ENCODE results near the gene SPC24. TPM values are rescaled to one million over a fixed set of nuclear protein-coding genes. Genes with fewer than 3 reads are reported as not detected.

SPC24 gene
- total and polyA plus RNA-seq, 9 of the 15 experiments (the other 6 are each of a cell fraction or from before 2014, with no cell fraction given), result 18.2 to 154 (median 60.9) TPM

DNA sequence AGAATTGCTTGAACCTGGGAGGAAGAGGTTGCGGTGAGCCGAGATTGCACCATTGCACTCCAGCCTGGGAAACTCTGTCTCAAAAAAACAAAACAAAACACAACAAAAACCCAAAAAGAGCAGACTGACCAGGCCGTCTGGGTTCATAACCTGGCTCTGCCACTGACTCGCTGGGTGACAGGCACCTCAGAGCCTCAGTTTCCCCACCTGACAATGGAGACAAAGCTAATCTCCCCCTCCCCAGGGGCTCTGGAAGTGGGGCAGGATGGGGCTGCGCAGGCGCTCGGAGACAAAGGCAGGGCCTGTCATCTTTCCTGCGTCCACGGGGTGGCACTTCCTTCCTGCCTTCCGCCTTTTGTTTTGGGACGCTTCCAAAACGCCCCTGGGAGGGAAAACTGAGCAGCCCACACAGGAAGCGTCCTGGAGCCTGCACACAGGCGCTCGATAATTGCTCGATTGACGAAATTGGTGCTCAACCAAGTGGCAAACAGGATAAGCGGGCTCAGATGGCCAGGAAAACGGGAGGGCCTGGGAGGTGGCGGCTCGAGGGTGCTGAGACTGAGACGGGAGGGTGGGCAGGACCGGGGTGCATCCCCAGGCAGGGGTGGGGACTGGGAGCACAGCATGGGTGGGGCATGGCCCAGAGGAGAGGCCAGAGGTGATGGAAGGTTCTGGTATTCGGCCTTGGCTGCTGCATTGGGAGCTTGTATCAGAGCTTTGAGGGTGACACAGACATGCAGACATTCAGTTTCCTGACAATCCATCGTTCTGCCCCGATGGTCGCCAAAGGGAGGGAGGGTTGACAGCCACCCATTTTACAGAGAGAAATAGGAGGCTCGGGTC, 17.8 kb downstream of the SPC24 start (continued):
- TF ChIP-seq OTX1 (CRISPR knock-in tag; IDR thresholded peaks at IDR 0.05), result peak; percentile 5; the same call in 1 of the 2 replicates
- no peak for TF ChIP-seq SNIP1 (IDR thresholded peaks at IDR 0.05; ENCODE audit: low read depth)
- peak; percentile 94 to 95 for TF ChIP-seq NRF1 (conservative IDR thresholded peaks at IDR 0.05 in 1 of 2, IDR thresholded peaks at IDR 0.05 in 1 of 2)
- no peak for TF ChIP-seq ZNF121 (CRISPR knock-in tag; conservative IDR thresholded peaks at IDR 0.05)
- no peak for TF ChIP-seq KAT2B (IDR thresholded peaks at IDR 0.05; ENCODE audit: low read depth, low read length)
- no peak for TF ChIP-seq FOXM1 (IDR thresholded peaks at IDR 0.05; ENCODE audit: low read depth)
- TF ChIP-seq FOXM1 (CRISPR knock-in tag; IDR thresholded peaks at IDR 0.05; ENCODE audit: low read depth), result no peak
- TF ChIP-seq, protein P1, sequence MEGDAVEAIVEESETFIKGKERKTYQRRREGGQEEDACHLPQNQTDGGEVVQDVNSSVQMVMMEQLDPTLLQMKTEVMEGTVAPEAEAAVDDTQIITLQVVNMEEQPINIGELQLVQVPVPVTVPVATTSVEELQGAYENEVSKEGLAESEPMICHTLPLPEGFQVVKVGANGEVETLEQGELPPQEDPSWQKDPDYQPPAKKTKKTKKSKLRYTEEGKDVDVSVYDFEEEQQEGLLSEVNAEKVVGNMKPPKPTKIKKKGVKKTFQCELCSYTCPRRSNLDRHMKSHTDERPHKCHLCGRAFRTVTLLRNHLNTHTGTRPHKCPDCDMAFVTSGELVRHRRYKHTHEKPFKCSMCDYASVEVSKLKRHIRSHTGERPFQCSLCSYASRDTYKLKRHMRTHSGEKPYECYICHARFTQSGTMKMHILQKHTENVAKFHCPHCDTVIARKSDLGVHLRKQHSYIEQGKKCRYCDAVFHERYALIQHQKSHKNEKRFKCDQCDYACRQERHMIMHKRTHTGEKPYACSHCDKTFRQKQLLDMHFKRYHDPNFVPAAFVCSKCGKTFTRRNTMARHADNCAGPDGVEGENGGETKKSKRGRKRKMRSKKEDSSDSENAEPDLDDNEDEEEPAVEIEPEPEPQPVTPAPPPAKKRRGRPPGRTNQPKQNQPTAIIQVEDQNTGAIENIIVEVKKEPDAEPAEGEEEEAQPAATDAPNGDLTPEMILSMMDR (IDR thresholded peaks at IDR 0.05 in 2 of 3, conservative IDR thresholded peaks at IDR 0.05 in 1 of 3; ENCODE audit: insufficient read depth in 2 of 3, low read depth in 1 of 3, low read length in 3 of 3), result peak; percentile 86 to 92 (median 87)
- TF ChIP-seq DDX20 (tag; IDR thresholded peaks at IDR 0.05; ENCODE audit: low read depth), result no peak
- peak; percentile 72 for TF ChIP-seq L3MBTL2 (IDR thresholded peaks at IDR 0.05)
- TF ChIP-seq ZFX (CRISPR knock-in tag; IDR thresholded peaks at IDR 0.05), result peak; percentile 21; the same call in 1 of the 2 replicates
- TF ChIP-seq TCF3 (CRISPR knock-in tag; IDR thresholded peaks at IDR 0.05), result 0 out of 2 replicates have a peak, but pooled peaks have one; percentile 20
- TF ChIP-seq, protein P2, sequence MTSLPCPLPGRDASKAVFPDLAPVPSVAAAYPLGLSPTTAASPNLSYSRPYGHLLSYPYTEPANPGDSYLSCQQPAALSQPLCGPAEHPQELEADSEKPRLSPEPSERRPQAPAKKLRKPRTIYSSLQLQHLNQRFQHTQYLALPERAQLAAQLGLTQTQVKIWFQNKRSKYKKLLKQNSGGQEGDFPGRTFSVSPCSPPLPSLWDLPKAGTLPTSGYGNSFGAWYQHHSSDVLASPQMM (CRISPR knock-in tag; IDR thresholded peaks at IDR 0.05), result no peak
- TF ChIP-seq DIDO1 (tag; IDR thresholded peaks at IDR 0.05; ENCODE audit: low read depth), result no peak
- TF ChIP-seq PHF8 (IDR thresholded peaks at IDR 0.05; ENCODE audit: borderline replicate concordance, low read length), result no peak
- TF ChIP-seq MEF2A (IDR thresholded peaks at IDR 0.05; ENCODE audit: control insufficient read depth, low read depth, low read length), result no peak
- TF ChIP-seq CEBPB (tag; IDR thresholded peaks at IDR 0.05), result peak; percentile 66
- TF ChIP-seq TEAD2 (tag; IDR thresholded peaks at IDR 0.05), result no peak
- TF ChIP-seq HDAC1 (IDR thresholded peaks at IDR 0.05), result 0 out of 4 replicates have a peak, but pooled peaks of 1 of the 2 experiments have one; percentile 11
- TF ChIP-seq, protein P3, sequence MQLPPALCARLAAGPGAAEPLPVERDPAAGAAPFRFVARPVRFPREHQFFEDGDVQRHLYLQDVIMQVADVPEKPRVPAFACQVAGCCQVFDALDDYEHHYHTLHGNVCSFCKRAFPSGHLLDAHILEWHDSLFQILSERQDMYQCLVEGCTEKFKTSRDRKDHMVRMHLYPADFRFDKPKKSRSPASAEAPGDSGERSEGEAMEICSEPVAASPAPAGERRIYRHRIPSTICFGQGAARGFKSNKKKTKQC (CRISPR knock-in tag; IDR thresholded peaks at IDR 0.05), result 0 out of 2 replicates have a peak, but pooled peaks have one; percentile 46
- TF ChIP-seq DPF2 (IDR thresholded peaks at IDR 0.05), result 0 out of 2 replicates have a peak, but pooled peaks have one; percentile 26
- TF ChIP-seq ELF1 (tag; IDR thresholded peaks at IDR 0.05), result peak; percentile 60; the same call in 1 of the 2 replicates
- 0 out of 2 replicates have a peak, but pooled peaks have one; percentile 21 for TF ChIP-seq NBN (IDR thresholded peaks at IDR 0.05; ENCODE audit: low read depth)
- peak; percentile 71; the same call in 1 of the 2 replicates for TF ChIP-seq MTA3 (IDR thresholded peaks at IDR 0.05; ENCODE audit: borderline replicate concordance)
- peak; percentile 60 for TF ChIP-seq GABPA (tag; conservative IDR thresholded peaks at IDR 0.05; ENCODE audit: low read depth)
